PC-3 (cell line): ENCODE results near the gene ME1. TPM values are rescaled to one million over a fixed set of nuclear protein-coding genes. Genes with fewer than 3 reads are reported as not detected.

Source experiments
- ATAC-seq: fragments of 200-7000 bp; cut with Tn5 transposase; 2 replicates; pipeline ENCODE4 v1.9.1; 2020; ENCODE audit warnings: mild to moderate bottlenecking, moderate library complexity
- BruUV-seq: library from RNA; stranded (reverse); fragments of 400-500 nt; replicated peaks from 2 replicates; lab custom pipeline; 2021; lab: Mats Ljungman, UMichigan
- CTCF ChIA-PET: fragments of 300-600 bp; sonication (Branson Sonifier 250); formaldehyde crosslinking; loops from one replicate; lab custom pipeline; 2022; ENCODE audit warnings: antibody characterized with exemption; lab: Charles Lee
- POLR2A ChIA-PET: fragments of 300-600 bp; sonication (Branson Sonifier 250); formaldehyde crosslinking; loops from one replicate; lab custom pipeline; 2022; ENCODE audit warnings: antibody characterized with exemption; ENCODE audit not compliant: unreplicated experiment; lab: Charles Lee
- DNase-seq: peaks from one replicate; pipeline ENCODE4 v3.0.0-alpha.2; 2015
- H2AFZ ChIP-seq: fragments of 300-600 bp; sonication (generic); 2 replicates; pipeline ENCODE4 v1.6.0; 2016; ENCODE audit warnings: antibody characterized with exemption, low read length
- H3F3A ChIP-seq: fragments of 300-600 bp; sonication (generic); one replicate; pipeline ENCODE4 v1.6.0; 2017; ENCODE audit warnings: antibody characterized with exemption, low read length, control low read depth, mild to moderate bottlenecking; ENCODE audit not compliant: unreplicated experiment
- H3K27ac ChIP-seq: fragments of 300-600 bp; sonication (generic); 2 replicates; pipeline ENCODE4 v1.5.1; 2016; ENCODE audit warnings: mild to moderate bottlenecking, low read length
- H3K27me3 ChIP-seq: fragments of 300-600 bp; sonication (generic); 2 replicates; pipeline ENCODE4 v1.6.1; 2016; ENCODE audit warnings: low read length, mixed read lengths
- H3K36me3 ChIP-seq: fragments of 300-600 bp; sonication (generic); 2 replicates; pipeline ENCODE4 v1.6.1; 2016; ENCODE audit warnings: low read depth, mixed run types, low read length, mixed read lengths
- H3K4me1 ChIP-seq: fragments of 300-600 bp; sonication (generic); 2 replicates; pipeline ENCODE4 v1.5.1; 2016; ENCODE audit warnings: low read length; ENCODE audit not compliant: insufficient read depth
- H3K4me2 ChIP-seq: fragments of 300-600 bp; sonication (generic); 2 replicates; pipeline ENCODE4 v1.6.0; 2016; ENCODE audit warnings: low read length
- H3K4me3 ChIP-seq: fragments of 300-600 bp; sonication (generic); 2 replicates; pipeline ENCODE4 v1.5.1; 2016; ENCODE audit warnings: mild to moderate bottlenecking, low read length, mixed read lengths
- H3K79me2 ChIP-seq: fragments of 300-600 bp; sonication (generic); 2 replicates; pipeline ENCODE4 v1.6.1; 2017; ENCODE audit warnings: low read length, mixed read lengths
- H3K9ac ChIP-seq: fragments of 300-600 bp; sonication (generic); 2 replicates; pipeline ENCODE4 v1.6.0; 2016; ENCODE audit warnings: mild to moderate bottlenecking, low read length
- H3K9me2 ChIP-seq: fragments of 300-600 bp; sonication (generic); replicated peaks from 2 replicates; pipeline ENCODE4 v1.6.1; 2016; ENCODE audit warnings: mixed run types, low read length, mixed read lengths
- H3K9me3 ChIP-seq: fragments of 300-600 bp; sonication (generic); 2 replicates; pipeline ENCODE4 v1.6.1; 2016; ENCODE audit warnings: low read length, mixed read lengths
- H4K20me1 ChIP-seq: fragments of 300-600 bp; sonication (generic); 2 replicates; pipeline ENCODE4 v1.6.1; 2016; ENCODE audit warnings: low read length, mixed read lengths
- CTCF ChIP-seq: fragments of 300-600 bp; sonication (generic); conservative IDR thresholded peaks from 2 replicates; pipeline ENCODE4 v1.5.1; 2017; ENCODE audit warnings: antibody characterized with exemption, low read depth, mild to moderate bottlenecking, low read length
- EZH2 ChIP-seq: fragments of 300-600 bp; sonication (generic); IDR thresholded peaks from one replicate; pipeline ENCODE4 v1.6.1; 2017; ENCODE audit warnings: antibody characterized with exemption, mild to moderate bottlenecking, low read length; ENCODE audit not compliant: unreplicated experiment
- EZH2phosphoT487 ChIP-seq: fragments of 300-600 bp; sonication (generic); IDR thresholded peaks from 2 replicates; pipeline ENCODE4 v1.6.1; 2018; ENCODE audit warnings: mild to moderate bottlenecking, antibody characterized with exemption, low read length, borderline replicate concordance
- intact Hi-C: fragments of 100-400 bp; cut with micrococcal nuclease; formaldehyde crosslinking; loops from 2 replicates; pipeline ENCODE4 v1.9.0; 2023
- total RNA-seq: library from RNA; depleted of rRNA; stranded (reverse); fragments of >200 nt; gene quantifications from 2 replicates; pipeline ENCODE4 v1.2.3, GENCODE V29; 2014

ME1 gene
- total RNA-seq, 1 experiment from 2014 or later, result 22.3 TPM

- TF ChIP-seq EZH2 (no peak), CTCF (no peak), EZH2phosphoT487 (no peak)
Observed at GRCh38 chr6:83443516-83443915, 12.7 kb upstream of the ME1 start.

GRCh38 chr6:83442752-83443151 is 11.9 kb upstream of the ME1 start:
- BruUV-seq, result no TSS peak
- Histone ChIP-seq H3K9me2 (no peaks in the 10 kb centered on the region), H3K27me3 (no peaks in the 10 kb centered on the region), H3K4me2 (no peak overlapping the region), H3F3A (no peaks in the 10 kb centered on the region), H3K9me3 (no peaks in the 10 kb centered on the region), H3K36me3 (no peaks in the 10 kb centered on the region), H3K4me1 (no peaks in the 10 kb centered on the region), H3K79me2 (no peaks in the 10 kb centered on the region), H3K9ac (no peak overlapping the region), H2AFZ (no peak overlapping the region), H3K27ac (peak overlapping the region; percentile 18; the same call in 1 of the 2 replicates), H4K20me1 (no peaks in the 10 kb centered on the region), H3K4me3 (no peak overlapping the region)
- ChIA-PET POLR2A (no interaction called here), CTCF (no interaction called here)
- no peak for DNase-seq
- intact Hi-C loops, result no loop called here
- TF ChIP-seq EZH2phosphoT487 (no peak), CTCF (no peak), EZH2 (no peak)
- ATAC-seq, result no peak

More at GRCh38 chr6:83443516-83443915, 12.7 kb upstream of the ME1 start:
- CTCF ChIA-PET, result no interaction called here
- Histone ChIP-seq H3K9me2 (no peaks in the 10 kb centered on the region), H3K4me2 (no peak overlapping the region), H3F3A (no peaks in the 10 kb centered on the region), H3K9me3 (no peaks in the 10 kb centered on the region), H4K20me1 (no peaks in the 10 kb centered on the region), H3K4me3 (no peak overlapping the region), H3K36me3 (no peaks in the 10 kb centered on the region), H3K27ac (no peak overlapping the region), H3K9ac (no peak overlapping the region), H3K79me2 (no peaks in the 10 kb centered on the region), H3K4me1 (no peaks in the 10 kb centered on the region), H3K27me3 (no peaks in the 10 kb centered on the region), H2AFZ (no peak overlapping the region)
- intact Hi-C loops, result no loop called here
- no TSS peak for BruUV-seq
- POLR2A ChIA-PET, result no interaction called here
- DNase-seq (no peak), ATAC-seq (no peak)

- Histone ChIP-seq H3F3A (no peaks in the 10 kb centered on the region), H3K27me3 (no peaks in the 10 kb centered on the region), H2AFZ (no peak overlapping the region), H3K9ac (no peak overlapping the region), H3K27ac (no peak overlapping the region), H3K4me1 (peaks cover 1% of the 10 kb centered on the region), H4K20me1 (no peaks in the 10 kb centered on the region), H3K9me2 (no peaks in the 10 kb centered on the region), H3K4me2 (no peak overlapping the region), H3K36me3 (no peaks in the 10 kb centered on the region), H3K9me3 (no peaks in the 10 kb centered on the region), H3K79me2 (no peaks in the 10 kb centered on the region), H3K4me3 (no peak overlapping the region)
- ChIA-PET CTCF (no interaction called here), POLR2A (no interaction called here)
- ATAC-seq (no peak), DNase-seq (no peak)
- intact Hi-C loops, result no loop called here
- TF ChIP-seq EZH2, result no peak
- no peak for TF ChIP-seq CTCF
- TF ChIP-seq EZH2phosphoT487, result no peak
- no TSS peak for BruUV-seq
Observed at GRCh38 chr6:83439201-83439600, 8.3 kb upstream of the ME1 start.
